Tibial nerve (tissue), 4 donors: ENCODE data around the gene GTPBP4. TPM values are rescaled to one million over a fixed set of nuclear protein-coding genes. Genes with fewer than 3 reads are reported as not detected.

Source experiments
- DNase-seq, 2 donors: peaks; one replicate each; pipeline ENCODE4 v3.0.0-alpha.2; 2019; ENCODE audit warnings: low spot score in 2 of 2
- H3K27ac ChIP-seq, 4 donors: fragments of 200-600 bp; sonication (generic) in 3 of 4; one replicate each; pipeline ENCODE4 v1.5.1; 2017 to 2019; ENCODE audit warnings: mild to moderate bottlenecking in 1 of 4
- H3K27me3 ChIP-seq, 2 donors: fragments of 200-600 bp; sonication (generic) in 1 of 2; one replicate each; pipeline versions ENCODE4 v1.5.1 to v1.6.0; 2017 to 2019
- H3K36me3 ChIP-seq, 3 donors: fragments of 200-600 bp; sonication (generic); one replicate each; pipeline ENCODE4 v1.5.1; 2018 to 2019
- H3K4me1 ChIP-seq, 4 donors: fragments of 200-600 bp; sonication (generic) in 3 of 4; one replicate each; pipeline ENCODE4 v1.5.1; 2017 to 2019
- H3K4me3 ChIP-seq, 4 donors: fragments of 200-600 bp; sonication (generic) in 3 of 4; one replicate each; pipeline ENCODE4 v1.5.1; 2017 to 2019; ENCODE audit warnings: mild to moderate bottlenecking in 1 of 4, moderate library complexity in 1 of 4
- H3K9me3 ChIP-seq, 4 donors: fragments of 200-600 bp; sonication (generic) in 3 of 4; one replicate each; pipeline ENCODE4 v1.5.1; 2017 to 2019
- CTCF ChIP-seq, 5 experiments: fragments of 200-600 bp in 3 of 5; fragments of 450-650 bp in 2 of 5; sonication (generic) in 3 of 5; IDR thresholded peaks; one replicate each; pipeline ENCODE4 v1.5.1; 2016 to 2019; ENCODE audit warnings: antibody characterized with exemption in 5 of 5, mild to moderate bottlenecking in 3 of 5, moderate library complexity in 2 of 5
- EP300 ChIP-seq, 2 donors: sonication (generic); formaldehyde crosslinking; IDR thresholded peaks; one replicate each; pipeline ENCODE4 v1.6.1; 2017; ENCODE audit warnings: antibody characterized with exemption in 2 of 2, mild to moderate bottlenecking in 1 of 2
- POLR2A ChIP-seq, 2 donors: fragments of 450-650 bp; IDR thresholded peaks; one replicate each; pipeline ENCODE4 v1.6.1; 2017; ENCODE audit warnings: antibody characterized with exemption in 2 of 2, mild to moderate bottlenecking in 2 of 2, moderate library complexity in 2 of 2
- WGBS, 2 donors: methylation state at CpG; one replicate each; pipeline ENCODE4 v1.1.5; 2018; 5-methylcytosine and 5-hydroxymethylcytosine counted together
- total RNA-seq, 4 donors: library from RNA; depleted of rRNA; stranded (reverse); fragments of >200 nt; gene quantifications; one replicate each; pipeline ENCODE4 v1.1.0, GENCODE V29; 2016

Gene GTPBP4
- 10 to 100 TPM; 19.0 to 45.0 (median 33.9) TPM for total RNA-seq

- TF ChIP-seq CTCF (IDR thresholded peaks at IDR 0.05), result peak in 4 of 5 experiments; percentile 10 to 55 (median 31)
- peak in 1 of 2 donors; percentile 87 for TF ChIP-seq EP300 (IDR thresholded peaks at IDR 0.05)
- peak; percentile 7 to 59 for TF ChIP-seq POLR2A (IDR thresholded peaks at IDR 0.05)
- Histone ChIP-seq H3K27me3 (no peaks in the 10 kb centered on the region), H3K4me3 (peak within 1 kb of the TSS; percentile 70 to 94 (median 86)), H3K9me3 (no peaks in the 10 kb centered on the region), H3K27ac (peak within 1 kb of the TSS; percentile 81 to 96 (median 92)), H3K4me1 (peaks cover 0 to 41% (median 18%) of the 10 kb centered on the region in 4 donors), H3K36me3 (peaks cover 0 to 9% (median 0%) of the 10 kb centered on the region in 3 donors)
- WGBS, 2 donors, result 0 to 1% methylated on average over 61 to 65 of the region's 74 CpGs
- DNase-seq, result peak; percentile 97 to 98
Measured at GRCh38 chr10:987870-988666, at the start of gene GTPBP4. Gene GTPBP4 (plus strand): TSS chr10:988434. CDS start chr10:988480, 46 bp downstream.

- H3K9me3 ChIP-seq, result no peaks in the 10 kb centered on the region
- H3K36me3 ChIP-seq, result no peaks in the 10 kb centered on the region
- H3K27ac ChIP-seq, result no peak overlapping the region
- H3K27me3 ChIP-seq, result no peaks in the 10 kb centered on the region
- TF ChIP-seq EP300 (IDR thresholded peaks at IDR 0.05) (no peak), CTCF (IDR thresholded peaks at IDR 0.05) (no peak)
- 72 to 77% methylated on average over 10 of the region's 10 CpGs for WGBS, 2 donors
- no peak overlapping the region for H3K4me3 ChIP-seq
- H3K4me1 ChIP-seq, result no peaks in the 10 kb centered on the region
- DNase-seq, result no peak
Measured at GRCh38 chr10:938941-939678, 49.1 kb upstream of the GTPBP4 start.

GRCh38 chr10:943334-944033, 44.8 kb upstream of the GTPBP4 start:
- H3K36me3 ChIP-seq, result no peaks in the 10 kb centered on the region
- WGBS, 2 donors, result 87 to 91% methylated on average over 17 of the region's 17 CpGs
- DNase-seq, result no peak
- H3K9me3 ChIP-seq, result no peaks in the 10 kb centered on the region
- H3K4me1 ChIP-seq, result no peaks in the 10 kb centered on the region
- H3K27me3 ChIP-seq, result no peaks in the 10 kb centered on the region
- H3K27ac ChIP-seq, result no peak overlapping the region
- TF ChIP-seq EP300 (IDR thresholded peaks at IDR 0.05) (no peak), POLR2A (IDR thresholded peaks at IDR 0.05) (no peak), CTCF (IDR thresholded peaks at IDR 0.05) (no peak)
- H3K4me3 ChIP-seq, result no peak overlapping the region

- TF ChIP-seq CTCF (IDR thresholded peaks at IDR 0.05) (no peak), EP300 (IDR thresholded peaks at IDR 0.05) (peak in 1 of 2 donors; percentile 64)
- no peaks in the 10 kb centered on the region for H3K36me3 ChIP-seq
- H3K27ac ChIP-seq, result peak overlapping the region in 3 of 4 donors; percentile 23 to 74 (median 50)
- no peaks in the 10 kb centered on the region for H3K4me1 ChIP-seq
- H3K9me3 ChIP-seq, result no peaks in the 10 kb centered on the region
- H3K27me3 ChIP-seq, result no peaks in the 10 kb centered on the region
- DNase-seq, result peak in 1 of 2 donors; percentile 41
- WGBS, 2 donors, result 64 to 72% methylated on average over 14 of the region's 14 CpGs
- no peak overlapping the region for H3K4me3 ChIP-seq
Measured at GRCh38 chr10:944034-944831, 44.0 kb upstream of the GTPBP4 start.
